Measurements from ENCODE around the gene ASTN1. TPM values are rescaled to one million over a fixed set of nuclear protein-coding genes. Genes with fewer than 3 reads are reported as not detected.

ASTN1 gene
- total RNA-seq, 3 donors from 2014 or later (not counting 1 experiment from before 2014, with no cell fraction given): not detected

GRCh38 chr1:176897350-176898236, 266.9 kb downstream of the ASTN1 start:
- no peaks in the 10 kb centered on the region for H3K27me3 ChIP-seq (ENCODE audit: control insufficient read depth, insufficient read depth, low read length)
- Mint-ChIP-seq H3K36me3 (no peaks in the 10 kb centered on the region), H3K9me3 (no peaks in the 10 kb centered on the region), H3K4me1 (peaks cover 8 to 9% of the 10 kb centered on the region in 2 donors), H3K4me3 (no peak overlapping the region), H3K27ac (no peak overlapping the region), H3K27me3 (ENCODE audit: low read depth in 2 of 2) (peaks cover 3 to 7% of the 10 kb centered on the region in 2 donors)
- H3K9me3 ChIP-seq (ENCODE audit: control insufficient read depth, insufficient read depth, low read length): no peaks in the 10 kb centered on the region
- H3K4me3 ChIP-seq (ENCODE audit: low read length): no peak overlapping the region
- intact Hi-C loops (cut with micrococcal nuclease): no loop called here
- DNase-seq: peak in 1 of 2 donors; percentile 21
- H3K4me1 ChIP-seq (ENCODE audit: control insufficient read depth, insufficient read depth, low read length): no peaks in the 10 kb centered on the region
- no peak for ATAC-seq
- peak; percentile 13 for TF ChIP-seq CTCF (IDR thresholded peaks at IDR 0.05)
- H3K36me3 ChIP-seq (ENCODE audit: control insufficient read depth, insufficient read depth, low read length): no peaks in the 10 kb centered on the region
- WGBS (ENCODE audit: insufficient coverage): 4% methylated on average over 18 of the region's 25 CpGs
- no peak overlapping the region for H3K27ac ChIP-seq (ENCODE audit: low read length)

- TF ChIP-seq CTCF (IDR thresholded peaks at IDR 0.05): no peak
- DNase-seq (no peak), ATAC-seq (no peak)
- H3K27ac Mint-ChIP-seq: no peak overlapping the region
- H3K4me3 Mint-ChIP-seq: no peak overlapping the region
- H3K4me3 ChIP-seq (ENCODE audit: low read length): no peak overlapping the region
- no peaks in the 10 kb centered on the region for H3K27me3 ChIP-seq (ENCODE audit: control insufficient read depth, insufficient read depth, low read length)
- H3K36me3 Mint-ChIP-seq: no peaks in the 10 kb centered on the region
- H3K4me1 Mint-ChIP-seq: peaks cover 8 to 9% of the 10 kb centered on the region in 2 donors
- peaks cover 3 to 7% of the 10 kb centered on the region in 2 donors for H3K27me3 Mint-ChIP-seq (ENCODE audit: low read depth in 2 of 2)
- H3K9me3 Mint-ChIP-seq: no peaks in the 10 kb centered on the region
- no peaks in the 10 kb centered on the region for H3K36me3 ChIP-seq (ENCODE audit: control insufficient read depth, insufficient read depth, low read length)
- intact Hi-C loops (cut with micrococcal nuclease): no loop called here
- 56% methylated on average over 6 of the region's 10 CpGs for WGBS (ENCODE audit: insufficient coverage)
- no peaks in the 10 kb centered on the region for H3K9me3 ChIP-seq (ENCODE audit: control insufficient read depth, insufficient read depth, low read length)
- no peak overlapping the region for H3K27ac ChIP-seq (ENCODE audit: low read length)
- no peaks in the 10 kb centered on the region for H3K4me1 ChIP-seq (ENCODE audit: control insufficient read depth, insufficient read depth, low read length)
Observed at GRCh38 chr1:176896216-176896615, 268.3 kb downstream of the ASTN1 start.

- no peaks in the 10 kb centered on the region for H3K36me3 ChIP-seq (ENCODE audit: control insufficient read depth, insufficient read depth, low read length)
- no peak for TF ChIP-seq CTCF (IDR thresholded peaks at IDR 0.05)
- DNase-seq (no peak), ATAC-seq (no peak)
- H3K27me3 ChIP-seq (ENCODE audit: control insufficient read depth, insufficient read depth, low read length): no peaks in the 10 kb centered on the region
- H3K27ac ChIP-seq (ENCODE audit: low read length): no peak overlapping the region
- Mint-ChIP-seq H3K4me3 (no peak overlapping the region), H3K9me3 (no peaks in the 10 kb centered on the region), H3K36me3 (no peaks in the 10 kb centered on the region), H3K27ac (no peak overlapping the region), H3K4me1 (peaks cover 8 to 9% of the 10 kb centered on the region in 2 donors), H3K27me3 (ENCODE audit: low read depth in 2 of 2) (peaks cover 5 to 7% of the 10 kb centered on the region in 2 donors)
- intact Hi-C loops (cut with micrococcal nuclease): no loop called here
- no peak overlapping the region for H3K4me3 ChIP-seq (ENCODE audit: low read length)
- WGBS (ENCODE audit: insufficient coverage): 87% methylated on average over 8 of the region's 8 CpGs
- no peaks in the 10 kb centered on the region for H3K4me1 ChIP-seq (ENCODE audit: control insufficient read depth, insufficient read depth, low read length)
- H3K9me3 ChIP-seq (ENCODE audit: control insufficient read depth, insufficient read depth, low read length): no peaks in the 10 kb centered on the region
Observed at GRCh38 chr1:176894450-176894849, 270.1 kb downstream of the ASTN1 start.

All from natural killer cell (primary cell).